Neutrophil (primary cell): ENCODE measurements around the gene OR51T1.

Source experiments
- H3K27ac ChIP-seq: fragments of 200-600 bp; sonication (generic); 2 replicates; pipeline ENCODE4 v1.5.1; 2016; ENCODE audit warnings: mild to moderate bottlenecking, moderate library complexity
- H3K27me3 ChIP-seq: fragments of 200-600 bp; sonication (generic); 2 replicates; pipeline ENCODE4 v1.6.0; 2016; ENCODE audit warnings: mild to moderate bottlenecking
- H3K36me3 ChIP-seq: fragments of 200-600 bp; sonication (generic); 2 replicates; pipeline ENCODE4 v1.5.1; 2017
- H3K4me1 ChIP-seq, 2 experiments: fragments of 200-600 bp in 1 of 2; sonication (generic) in 1 of 2; 1 replicate in 1 of 2; 2 replicates in 1 of 2; pipeline versions ENCODE4 v1.5.1 to v1.6.1; 2013 to 2016; ENCODE audit warnings: low read depth in 1 of 2, low read length in 1 of 2, mild to moderate bottlenecking in 1 of 2, moderate library complexity in 1 of 2; ENCODE audit not compliant: control insufficient read depth in 1 of 2, insufficient read depth in 1 of 2
- H3K4me3 ChIP-seq, 2 experiments: fragments of 200-600 bp in 1 of 2; sonication (generic) in 1 of 2; 1 replicate in 1 of 2; 2 replicates in 1 of 2; pipeline ENCODE4 v1.5.1; 2013 to 2016; ENCODE audit warnings: low read depth in 1 of 2, low read length in 1 of 2, mild to moderate bottlenecking in 1 of 2, moderate library complexity in 1 of 2
- H3K9me3 ChIP-seq: fragments of 200-600 bp; sonication (generic); 2 replicates; pipeline ENCODE4 v1.5.1; 2016
- CTCF ChIP-seq: fragments of 200-600 bp; sonication (generic); IDR thresholded peaks from 2 replicates; pipeline ENCODE4 v1.5.1; 2016; ENCODE audit warnings: antibody characterized with exemption

The OR51T1 gene

GRCh38 chr11:4862447-4863236 is 19.1 kb upstream of the OR51T1 start:
- no peaks in the 10 kb centered on the region for H3K27me3 ChIP-seq
- no peaks in the 10 kb centered on the region for H3K9me3 ChIP-seq
- no peaks in the 10 kb centered on the region for H3K36me3 ChIP-seq
- no peak overlapping the region for H3K4me3 ChIP-seq
- no peaks in the 10 kb centered on the region for H3K4me1 ChIP-seq
- no peak for TF ChIP-seq CTCF
- H3K27ac ChIP-seq = no peak overlapping the region

- no peaks in the 10 kb centered on the region for H3K4me1 ChIP-seq
- no peak for TF ChIP-seq CTCF
- H3K27me3 ChIP-seq = no peaks in the 10 kb centered on the region
- no peaks in the 10 kb centered on the region for H3K9me3 ChIP-seq
- H3K27ac ChIP-seq = no peak overlapping the region
- H3K36me3 ChIP-seq = no peaks in the 10 kb centered on the region
- no peak overlapping the region for H3K4me3 ChIP-seq
These were observed 17.8 kb upstream of the OR51T1 start for GRCh38 chr11:4863876-4864275.

GRCh38 chr11:4865855-4866254 is 15.8 kb upstream of the OR51T1 start:
- Histone ChIP-seq H3K27ac (no peak overlapping the region), H3K27me3 (no peaks in the 10 kb centered on the region), H3K4me1 (no peaks in the 10 kb centered on the region), H3K4me3 (no peak overlapping the region), H3K9me3 (no peaks in the 10 kb centered on the region), H3K36me3 (no peaks in the 10 kb centered on the region)
- TF ChIP-seq CTCF = no peak

GRCh38 chr11:4881188-4881587 is 512 bp upstream of the OR51T1 start:
- H3K9me3 ChIP-seq = no peaks in the 10 kb centered on the region
- no peaks in the 10 kb centered on the region for H3K27me3 ChIP-seq
- H3K27ac ChIP-seq = no peak overlapping the region
- H3K36me3 ChIP-seq = no peaks in the 10 kb centered on the region
- no peaks in the 10 kb centered on the region for H3K4me1 ChIP-seq
- H3K4me3 ChIP-seq = no peak overlapping the region
- no peak for TF ChIP-seq CTCF

GRCh38 chr11:4882543-4882942 is 843 bp downstream of the OR51T1 start:
- no peak for TF ChIP-seq CTCF
- H3K36me3 ChIP-seq = no peaks in the 10 kb centered on the region
- no peak overlapping the region for H3K4me3 ChIP-seq
- H3K27ac ChIP-seq = no peak overlapping the region
- no peaks in the 10 kb centered on the region for H3K9me3 ChIP-seq
- no peaks in the 10 kb centered on the region for H3K4me1 ChIP-seq
- H3K27me3 ChIP-seq = no peaks in the 10 kb centered on the region
